Right ventricle myocardium superior (tissue), 1 donor: Measurements from ENCODE around the gene PIGL. TPM values are rescaled to one million over a fixed set of nuclear protein-coding genes. Genes with fewer than 3 reads are reported as not detected.
A peak's percentile ranks its signal among the peaks of the same experiment; 100 is the strongest.
"Not testable (repeated sequence)": the region's sequence is repeated elsewhere in the genome, so short reads cannot be mapped to it uniquely, and the experiment has no call there.

Source experiments
- ATAC-seq: fragments of 200-7000 bp; cut with Tn5 transposase; one replicate; pipeline ENCODE4 v1.9.1; 2020; ENCODE audit warnings: mild to moderate bottlenecking; ENCODE audit not compliant: poor library complexity
- DNase-seq: peaks from one replicate; pipeline ENCODE4 v3.0.0-alpha.2; 2020
- intact Hi-C: fragments of 100-400 bp; cut with DNase I; formaldehyde crosslinking; loops from one replicate; pipeline ENCODE4 v1.11.2; 2022
- long read RNA-seq: library from polyadenylated mRNA; unstranded; transcript quantifications from one replicate; pipeline ENCODE4 v2.0.0, GENCODE V29; 2021
- total RNA-seq: library from RNA; stranded (reverse); fragmentation: NEBNext Ultra II Directional; extraction: Animal tissue kit (Norgen Biotek cat#: 25700); gene quantifications from one replicate; pipeline ENCODE4 v1.2.1, GENCODE V29; 2021
- donor health status: DM: no; HTN: yes; CAD: no; lungs with severe emphysema.

PIGL gene
- total RNA-seq, result 8.2 TPM
- long read RNA-seq, partial matches to known transcripts, result 0 of 1 reads
- long read RNA-seq, other reads (novel, unspliced or antisense), result 1 of 1 reads

GRCh38 chr17:16217002-16217635, at the start of gene PIGL:
Gene PIGL (plus strand): TSS chr17:16217210. CDS start chr17:16217227, 17 bp downstream.
- peak; percentile 90 for DNase-seq
- peak; percentile 78 for ATAC-seq
- intact Hi-C loops, result no loop called here

DNA sequence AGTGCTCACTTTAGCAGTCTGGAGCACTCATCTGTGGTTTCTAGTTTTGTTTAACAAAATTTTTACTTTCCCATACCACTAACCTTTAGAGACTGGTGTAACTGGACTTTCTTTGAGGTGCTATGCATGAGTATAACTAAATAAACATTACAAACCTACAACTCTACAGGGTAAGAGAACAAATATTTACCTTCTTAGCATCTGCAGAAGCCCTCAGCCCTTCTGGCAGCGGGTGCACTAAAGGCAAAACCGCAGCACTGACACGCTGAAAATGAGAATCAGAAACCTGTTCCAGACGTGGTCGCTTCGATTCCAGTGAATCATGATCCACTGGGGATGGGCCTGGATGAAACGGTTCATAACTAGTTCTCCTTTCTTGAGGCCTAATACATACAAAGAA, 45.4 kb upstream of the PIGL start:
- no peak for DNase-seq

DNA sequence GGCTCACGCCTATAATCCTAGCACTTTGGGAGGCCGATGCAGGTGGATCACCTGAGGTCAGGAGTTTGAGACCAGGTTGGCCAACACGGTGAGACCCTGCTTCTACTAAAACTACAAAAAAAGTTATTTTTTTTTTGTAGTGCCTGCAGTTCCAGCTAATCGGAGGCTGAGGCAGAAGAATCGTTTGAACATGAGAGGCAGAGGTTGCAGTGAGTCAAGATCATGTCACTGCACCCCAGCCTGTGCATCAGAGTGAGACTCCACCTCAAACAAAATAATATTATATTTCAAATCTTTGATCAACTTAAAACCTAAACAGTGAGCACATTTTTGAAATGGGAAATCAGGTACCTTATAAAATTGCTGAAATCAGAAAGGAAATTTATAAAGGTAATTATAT, 38.2 kb upstream of the PIGL start:
- no peak for ATAC-seq
- intact Hi-C loops, result no loop called here
- no peak for DNase-seq

More for the DNA sequence above, 45.4 kb upstream of the PIGL start:
- no peak for ATAC-seq
- intact Hi-C loops, result no loop called here

DNA sequence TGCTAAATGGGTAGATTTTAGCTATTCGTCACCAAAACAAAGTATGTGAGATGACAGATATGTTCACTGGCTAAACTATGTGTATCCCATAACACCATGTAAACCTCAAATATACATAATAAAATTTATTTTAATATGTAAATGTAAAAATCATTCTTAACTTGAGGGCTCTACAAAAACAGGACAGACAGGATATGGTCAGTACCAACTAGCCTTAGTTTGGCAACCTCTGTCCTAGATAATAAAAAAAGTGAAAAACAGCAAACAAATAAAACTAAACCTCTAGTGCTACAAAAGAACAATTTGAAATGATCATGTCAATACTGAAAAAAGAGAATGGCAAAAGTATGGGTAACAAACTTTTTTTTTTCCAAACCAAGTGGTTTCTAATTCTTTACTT, 35.4 kb upstream of the PIGL start:
- DNase-seq (no peak), ATAC-seq (no peak)

GRCh38 chr17:16187642-16188041, 29.4 kb upstream of the PIGL start:
- no peak for DNase-seq
- no peak for ATAC-seq
- intact Hi-C loops, result no loop called here

More for the DNA sequence above, 35.4 kb upstream of the PIGL start:
- intact Hi-C loops, result no loop called here

DNA sequence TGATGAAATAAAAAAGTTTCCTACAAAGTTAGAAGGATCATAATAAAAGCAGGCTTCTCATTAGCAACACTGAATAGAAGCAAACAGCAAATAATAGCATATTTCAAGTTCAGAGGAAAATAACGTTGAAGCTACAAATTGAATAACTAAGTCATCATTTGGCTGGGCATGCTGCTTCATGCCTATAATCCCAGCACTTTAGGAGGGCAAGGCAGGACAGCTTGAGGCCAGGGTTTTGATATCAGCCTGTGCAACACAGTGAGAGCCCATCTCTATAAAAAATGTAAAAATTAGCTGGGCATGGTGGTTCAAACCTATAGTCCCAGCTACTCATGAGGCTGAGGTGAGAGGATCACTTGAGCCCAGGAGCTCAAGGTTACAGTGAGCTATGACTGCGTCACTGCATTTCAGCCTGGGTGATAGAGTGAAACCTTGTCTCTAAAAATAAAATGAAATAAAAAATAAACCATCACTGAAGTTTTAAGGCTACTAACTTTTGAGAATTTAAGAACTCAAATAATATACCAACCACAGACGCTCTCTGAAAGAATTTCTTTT, 27.1 kb upstream of the PIGL start:
- intact Hi-C loops, result no loop called here
- no peak for DNase-seq
- peak; percentile 77 for ATAC-seq

GRCh38 chr17:16190703-16191360, 26.2 kb upstream of the PIGL start:
- ATAC-seq (peak; percentile 53), DNase-seq (no peak)
- intact Hi-C loops, result no loop called here

DNA sequence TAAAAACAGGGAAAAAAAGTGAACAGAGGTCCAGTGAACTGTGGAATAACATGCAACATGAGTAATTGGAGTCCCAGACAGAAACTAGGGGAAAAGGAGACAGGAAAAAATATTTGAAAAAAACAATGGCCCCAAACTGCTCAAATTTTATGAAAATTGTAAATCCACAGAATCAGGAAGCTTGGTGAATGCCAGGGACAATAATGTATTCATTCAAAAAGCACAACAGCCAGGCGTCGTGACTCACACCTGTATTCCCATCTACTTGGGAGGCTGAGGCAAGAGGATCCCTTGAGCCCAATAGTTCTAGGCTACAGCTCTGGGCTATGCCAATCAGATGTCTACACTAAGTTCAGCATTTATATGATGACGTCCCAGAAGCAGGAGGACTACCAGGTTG, 25.4 kb upstream of the PIGL start:
- no peak for ATAC-seq
- no peak for DNase-seq
- intact Hi-C loops, result no loop called here

- not testable (repeated sequence) for ATAC-seq
These were observed 22.6 kb upstream of the PIGL start for GRCh38 chr17:16194307-16194835.

DNA sequence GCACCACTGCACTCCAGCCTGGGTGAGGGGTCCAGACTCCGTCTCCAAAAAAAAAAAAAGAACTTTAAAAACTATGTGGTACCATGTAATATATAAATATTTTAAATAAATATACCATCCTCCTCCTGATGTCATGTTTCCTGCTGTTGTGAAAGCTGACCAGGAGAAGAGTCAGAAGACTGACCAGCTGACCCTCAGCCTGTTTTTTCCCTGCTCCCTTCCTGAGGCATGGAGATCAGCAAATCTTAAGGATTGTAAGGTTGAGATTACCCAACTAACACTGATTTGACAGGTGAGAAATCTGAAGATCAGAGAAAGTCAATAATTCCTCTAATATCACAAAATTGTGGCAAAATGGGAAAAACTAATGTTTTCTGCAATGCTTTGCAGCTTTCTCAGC, 19.7 kb upstream of the PIGL start:
- DNase-seq, result no peak
- intact Hi-C loops, result no loop called here
- no peak for ATAC-seq

More at GRCh38 chr17:16194307-16194835, 22.6 kb upstream of the PIGL start:
- intact Hi-C loops, DNase-seq: not testable (repeated sequence)

DNA sequence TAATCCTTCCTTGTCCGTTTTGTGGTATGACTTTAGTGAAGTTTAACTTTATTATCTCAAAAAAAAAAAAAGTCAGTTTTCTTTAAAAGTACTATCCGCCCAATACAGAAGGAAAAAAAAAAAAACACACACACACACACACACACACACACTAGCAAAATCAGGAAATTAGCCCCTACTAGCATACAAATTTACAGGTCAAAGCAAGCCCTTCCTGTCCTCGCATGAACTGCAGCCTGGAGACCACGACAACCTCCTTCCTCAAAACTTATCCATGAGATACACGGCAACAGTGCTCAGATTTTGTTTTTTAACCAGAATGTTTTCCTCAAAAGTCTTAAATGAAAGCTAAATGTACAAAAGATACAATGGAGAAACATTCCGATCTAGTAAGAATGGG, 17.9 kb upstream of the PIGL start:
- peak; percentile 29 for ATAC-seq
- intact Hi-C loops, result no loop called here
- no peak for DNase-seq

DNA sequence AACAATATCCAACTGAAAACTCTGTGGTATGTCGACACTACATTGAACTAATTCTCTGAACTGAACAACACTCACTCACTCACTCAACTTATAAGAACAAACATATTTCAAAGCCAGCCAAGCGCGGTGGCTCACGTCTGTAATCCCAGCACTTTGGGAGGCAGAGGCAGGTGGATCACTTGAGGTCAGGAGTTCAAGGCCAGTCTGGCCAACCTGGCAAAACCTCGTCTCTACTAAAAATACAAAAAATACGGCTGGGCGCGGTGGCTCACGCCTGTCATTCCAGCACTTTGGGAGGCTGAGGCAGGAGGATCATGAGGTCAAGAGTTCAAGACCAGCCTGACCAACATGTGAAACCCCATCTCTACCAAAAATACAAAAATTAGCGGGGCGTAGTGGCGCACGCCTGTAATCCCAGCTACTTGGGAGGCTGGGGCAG, 15.3 kb upstream of the PIGL start:
- not testable (repeated sequence) for ATAC-seq

GRCh38 chr17:16202554-16203500, 14.2 kb upstream of the PIGL start:
- peak; percentile 29 for ATAC-seq
- DNase-seq, intact Hi-C loops: not testable (repeated sequence)

More for the DNA sequence above, 15.3 kb upstream of the PIGL start:
- intact Hi-C loops, DNase-seq: not testable (repeated sequence)

- ATAC-seq, intact Hi-C loops, DNase-seq: not testable (repeated sequence)
These were observed 12.2 kb upstream of the PIGL start for GRCh38 chr17:16204763-16205162.

- intact Hi-C loops, result no loop called here
- DNase-seq (no peak), ATAC-seq (no peak)
These were observed 5.4 kb upstream of the PIGL start for GRCh38 chr17:16211590-16211989.

DNA sequence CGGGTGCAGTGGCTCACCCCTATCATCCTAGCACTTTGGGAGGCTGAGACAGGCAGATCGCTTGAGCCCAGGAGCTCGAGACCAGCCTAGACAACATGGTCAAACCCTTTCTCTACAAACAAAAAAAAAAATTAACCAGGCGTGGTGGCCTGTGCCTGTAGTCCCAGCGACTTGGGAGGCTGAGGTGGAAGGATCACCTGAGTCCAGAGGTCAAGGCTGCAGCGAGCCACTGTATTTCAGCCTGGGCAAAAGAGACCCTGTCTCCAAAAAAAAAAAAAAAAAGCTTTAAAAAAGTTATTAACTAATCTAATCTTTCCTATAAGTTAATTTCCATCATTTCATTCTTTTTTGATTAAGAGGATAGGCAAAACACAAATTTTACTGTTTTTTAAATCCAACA, 4.2 kb upstream of the PIGL start:
- intact Hi-C loops, result no loop called here
- ATAC-seq (no peak), DNase-seq (no peak)

- DNase-seq (no peak), ATAC-seq (no peak)
- intact Hi-C loops, result no loop called here
These were observed 2.6 kb upstream of the PIGL start for GRCh38 chr17:16214190-16215001.

DNA sequence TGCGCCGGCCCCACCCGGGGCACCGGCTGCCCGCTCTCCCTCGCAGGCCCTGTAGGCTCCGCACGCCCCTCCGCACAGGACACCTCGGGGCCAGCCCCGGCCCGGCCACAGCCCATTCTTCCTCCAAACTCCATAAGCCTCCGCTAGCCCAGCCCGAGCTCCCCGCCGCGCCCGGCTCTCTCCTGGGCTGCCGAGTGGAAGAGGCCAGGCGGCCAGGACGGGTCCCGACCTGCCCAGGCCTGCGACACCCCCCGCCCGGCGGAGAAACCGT, 2.1 kb upstream of the PIGL start:
- DNase-seq (peak; percentile 74), ATAC-seq (peak; percentile 52)
- intact Hi-C loops, result no loop called here
